Endothelial cell of hepatic sinusoid (primary cell): ENCODE measurements around the gene PSMB5.

ENCODE experiments used
- in situ Hi-C: cut with HindIII; loops from 2 replicates; pipeline ENCODE4 v1.10.0; 2017; ENCODE audit warnings: low sequenced_read_pairs

The PSMB5 gene

DNA sequence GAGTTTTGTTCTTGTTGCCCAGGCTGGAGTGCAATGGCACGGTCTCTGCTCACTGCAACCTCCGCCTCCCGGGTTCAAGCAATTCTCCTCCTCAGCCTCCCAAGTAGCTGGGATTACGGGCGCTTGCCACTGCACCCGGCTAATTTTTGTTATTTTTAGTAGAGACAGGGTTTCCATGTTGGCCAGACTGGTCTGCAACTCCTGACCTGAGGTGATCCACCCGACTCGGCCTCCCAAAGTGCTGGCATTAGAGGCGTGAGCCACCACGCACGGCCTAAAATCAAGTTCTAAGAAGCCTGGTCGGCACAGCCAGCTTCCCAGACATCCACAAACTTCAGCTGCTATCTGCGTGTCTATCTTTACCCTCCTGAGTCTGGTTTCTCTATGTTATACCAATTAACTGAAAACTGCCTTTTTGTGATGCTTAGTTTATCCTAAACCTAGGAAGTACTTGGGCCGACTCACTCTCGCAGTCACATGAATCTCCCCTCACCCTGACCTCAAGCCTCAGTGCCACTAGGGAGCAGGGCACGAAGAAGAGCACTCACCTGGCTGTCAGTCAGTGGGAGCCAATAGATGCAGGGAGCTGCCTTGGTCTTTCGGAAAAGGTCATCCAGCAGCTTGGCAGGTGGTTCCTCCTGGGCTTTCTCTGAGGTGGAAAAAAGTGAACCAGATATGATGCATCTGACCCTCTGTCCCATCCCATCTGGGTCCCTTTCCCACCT, 26.0 kb upstream of the PSMB5 start:
- in situ Hi-C loops: no loop called here

- in situ Hi-C loops: no loop called here
Measured at GRCh38 chr14:23058654-23059504, 24.2 kb upstream of the PSMB5 start.

DNA sequence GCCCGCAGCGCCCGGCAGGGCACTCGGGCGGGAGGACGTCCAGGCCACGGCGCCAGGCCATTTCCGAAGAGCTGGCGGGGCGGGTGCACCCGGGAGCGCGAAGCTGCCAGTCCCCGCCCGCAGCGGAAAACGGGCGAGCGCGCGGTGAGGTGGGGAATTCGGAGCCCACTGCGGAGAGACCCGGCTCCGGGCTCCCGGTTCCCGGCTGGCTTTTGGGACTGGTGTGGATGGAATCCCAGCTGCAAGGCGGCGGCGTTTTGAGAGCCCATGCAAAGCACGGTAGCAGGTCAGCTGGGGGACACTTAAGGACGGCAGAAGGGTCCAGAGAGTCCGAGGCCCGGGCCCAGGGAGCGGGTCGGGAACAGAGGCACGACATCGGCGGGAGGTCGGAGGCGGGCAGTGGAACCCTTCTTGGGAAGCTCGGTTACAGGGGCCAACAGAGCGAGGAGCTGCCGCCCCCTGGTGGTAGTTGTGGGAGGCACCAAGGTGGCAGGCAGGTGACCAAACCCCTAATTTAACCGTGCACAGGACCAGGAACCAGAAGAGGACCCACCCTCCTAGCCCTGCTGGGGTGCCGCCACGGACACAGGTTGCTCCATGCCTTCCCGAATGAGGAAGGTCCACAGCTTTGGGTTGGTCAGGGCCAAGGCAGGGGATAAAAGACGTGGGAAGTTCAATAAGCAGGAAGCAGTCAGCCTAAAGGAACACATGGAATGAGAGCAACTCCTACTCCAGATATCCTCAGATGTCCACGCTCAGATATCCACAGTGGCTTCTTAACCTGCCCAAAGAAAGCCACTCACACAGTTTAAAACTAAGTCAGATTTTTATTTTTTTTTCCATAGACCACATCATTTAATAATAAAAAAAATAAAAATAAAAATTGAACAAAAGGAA, 23.3 kb upstream of the PSMB5 start:
- in situ Hi-C loops: no loop called here

GRCh38 chr14:23056956-23057756, 22.5 kb upstream of the PSMB5 start, which contains the start of gene CDH24:
CDH24 (minus strand) TSS chr14:23057520; CDS start chr14:23055733, 1,787 bp downstream.
- in situ Hi-C loops: no loop called here

DNA sequence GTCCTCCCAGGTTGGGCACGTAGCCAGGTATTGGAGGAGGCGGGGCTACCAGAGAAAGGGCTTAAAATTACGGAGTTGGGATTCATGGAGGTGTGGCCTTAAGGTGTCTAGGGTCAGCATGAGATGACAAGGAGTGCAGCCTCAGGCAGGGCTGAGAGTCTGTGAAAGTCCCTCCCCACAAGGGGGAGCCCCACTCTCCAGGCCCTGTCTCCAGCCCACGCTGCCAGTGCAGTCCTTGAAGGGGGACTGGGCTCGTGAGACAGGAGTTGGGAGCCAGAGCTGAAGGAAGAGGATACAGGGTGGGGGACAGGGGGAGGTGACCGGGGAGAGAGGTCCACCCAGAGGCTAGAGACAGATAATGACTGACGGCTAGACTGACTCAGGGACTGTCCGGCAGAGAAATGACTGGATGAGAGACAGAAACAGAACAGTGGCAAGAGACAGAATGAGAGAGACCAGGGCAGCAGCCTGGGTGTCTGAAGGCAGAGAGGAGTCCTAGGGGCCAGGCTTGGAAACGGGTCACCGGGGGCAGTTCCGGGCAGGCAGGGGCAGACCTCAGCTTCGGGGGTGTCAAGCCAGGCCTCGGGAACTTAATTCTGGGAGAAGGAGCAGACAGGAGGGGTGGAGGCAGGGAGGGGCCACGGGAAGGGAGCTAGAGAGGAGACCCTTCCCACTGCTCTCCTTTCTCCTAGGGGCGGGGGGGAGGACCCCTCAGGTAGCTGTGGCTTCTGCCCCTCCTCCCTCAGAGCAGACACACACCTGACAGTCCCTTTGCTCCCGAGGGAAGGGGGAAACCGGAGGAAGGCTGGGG, 21.6 kb upstream of the PSMB5 start:
- in situ Hi-C loops: no loop called here

DNA sequence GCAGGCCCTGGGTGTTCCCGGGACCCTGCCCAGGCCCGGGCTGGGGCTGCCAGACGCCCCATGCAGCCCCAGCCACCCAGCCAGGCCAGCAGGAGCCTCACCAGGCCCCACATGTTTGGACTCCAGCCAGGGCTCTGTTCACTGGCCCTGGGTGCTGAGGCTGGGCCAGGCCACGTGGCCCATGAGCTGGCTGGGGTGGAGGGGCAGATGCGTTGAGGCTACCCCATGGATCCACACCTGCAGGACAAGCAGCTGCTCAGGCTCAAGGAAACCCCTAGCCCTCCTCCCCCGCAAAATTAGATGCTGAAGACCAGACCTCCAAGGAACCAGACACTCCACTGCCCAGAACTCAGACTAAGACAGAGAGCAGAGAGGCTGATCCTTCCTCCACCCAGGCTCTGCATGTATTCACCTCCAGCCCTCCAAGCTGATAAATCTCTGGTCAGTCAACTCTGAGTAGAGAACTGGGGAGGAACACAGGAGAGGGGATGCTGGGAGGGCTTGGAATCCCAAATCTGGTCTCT, 21.0 kb upstream of the PSMB5 start:
- in situ Hi-C loops: no loop called here

- in situ Hi-C loops: no loop called here
Measured at GRCh38 chr14:23055147-23055550, 20.4 kb upstream of the PSMB5 start.

DNA sequence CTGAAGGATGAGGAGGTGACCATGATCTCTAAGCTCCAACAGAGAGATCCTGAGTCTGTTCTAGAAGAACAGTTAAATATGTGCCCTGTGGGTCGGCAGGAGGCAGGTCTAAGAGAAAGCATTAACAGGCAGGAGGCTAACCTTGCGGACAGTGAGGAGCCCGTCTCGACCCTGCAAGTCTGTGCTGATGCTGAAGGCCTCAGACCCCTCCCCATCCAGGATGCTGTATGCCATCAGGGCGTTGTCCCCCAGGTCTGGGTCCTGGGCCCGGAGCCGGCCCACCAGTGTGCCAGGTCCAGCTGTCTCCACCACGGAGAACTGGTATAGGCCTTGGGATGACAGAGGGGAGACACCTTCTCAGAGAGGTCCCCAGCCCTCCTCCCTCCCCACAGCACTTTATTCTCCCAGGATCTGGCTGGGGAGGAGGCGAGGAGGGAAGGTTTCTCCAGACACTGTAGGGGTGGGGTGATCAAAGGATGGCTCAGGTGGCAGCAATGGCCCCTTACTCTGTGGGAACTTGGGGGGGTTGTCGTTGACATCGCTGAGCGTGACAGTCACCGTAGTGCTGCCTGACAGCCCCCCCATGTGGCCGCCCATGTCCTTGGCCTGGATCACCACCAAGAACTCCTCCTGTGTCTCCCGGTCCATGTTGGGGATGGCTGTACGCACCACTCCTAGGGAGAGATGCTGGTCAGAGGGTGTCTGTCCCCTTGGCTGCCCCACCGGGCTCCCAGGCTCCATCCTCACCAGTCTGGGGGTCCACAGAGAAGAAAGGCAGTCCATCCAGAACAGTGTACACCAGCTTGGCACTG, 19.5 kb upstream of the PSMB5 start:
- in situ Hi-C loops: no loop called here

- in situ Hi-C loops: no loop called here
Measured at GRCh38 chr14:23053426-23053825, 18.7 kb upstream of the PSMB5 start.

GRCh38 chr14:23052671-23053070, 18.0 kb upstream of the PSMB5 start:
- in situ Hi-C loops: no loop called here

DNA sequence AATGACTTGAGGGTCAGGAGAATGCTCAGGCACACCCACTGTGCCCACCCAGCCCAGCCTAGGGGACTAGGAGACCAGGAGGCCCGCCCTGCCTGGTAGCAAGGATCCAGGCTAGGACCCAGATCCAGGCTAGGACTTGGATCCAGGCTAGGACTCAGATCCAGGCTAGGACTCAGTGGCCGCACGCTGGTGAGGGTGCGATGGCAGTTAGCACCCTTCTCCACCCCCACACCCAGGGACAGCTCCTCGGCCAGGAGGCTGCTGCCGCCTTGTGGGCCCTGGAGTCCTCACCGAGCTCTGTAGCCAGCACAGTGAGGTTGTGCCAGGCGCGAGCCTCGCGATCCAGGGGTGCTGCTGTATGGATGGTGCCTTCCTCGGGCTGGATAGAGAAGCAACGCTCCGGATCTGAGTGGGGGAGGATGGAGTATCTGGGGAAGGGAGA, 17.5 kb upstream of the PSMB5 start:
- in situ Hi-C loops: no loop called here

DNA sequence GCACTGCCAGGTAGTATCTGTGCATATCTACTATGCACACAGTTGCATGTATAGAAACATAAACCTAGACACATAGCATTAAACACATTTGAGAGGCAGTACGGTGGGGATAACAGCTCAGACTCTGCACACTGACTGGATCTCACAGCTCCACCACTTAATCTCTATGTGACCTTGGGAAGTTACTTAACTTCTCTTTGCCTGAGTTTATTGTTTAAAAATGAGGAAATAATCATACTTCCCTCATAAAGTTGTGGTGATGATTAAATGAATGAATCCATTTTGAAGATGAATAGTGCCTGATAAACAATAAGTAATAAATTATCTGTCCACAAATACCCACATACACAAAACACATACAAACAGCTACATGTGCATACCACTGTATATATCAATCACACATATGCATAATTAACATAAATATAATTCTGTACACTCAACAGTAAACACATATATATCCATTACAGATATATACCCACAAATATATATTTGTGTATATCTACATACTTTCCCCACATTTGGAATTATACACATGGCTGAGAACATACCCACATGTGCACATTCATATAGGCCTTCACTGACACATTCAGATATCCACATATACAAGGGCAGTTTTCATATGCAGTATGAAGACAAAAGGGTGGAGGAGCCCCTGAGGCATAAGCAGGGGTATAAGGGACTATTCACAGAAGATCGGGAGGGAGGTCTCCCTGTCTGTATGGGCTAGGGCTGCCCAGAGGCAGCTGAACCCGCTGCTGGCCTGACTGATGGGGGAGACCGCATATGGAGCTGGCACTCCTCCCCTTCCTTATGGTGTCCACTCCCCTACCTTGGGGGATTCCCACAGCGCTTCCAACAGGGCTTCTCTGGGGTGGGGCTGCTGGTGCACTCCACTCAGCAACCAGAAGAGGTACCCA, 16.7 kb upstream of the PSMB5 start:
- in situ Hi-C loops: no loop called here

- in situ Hi-C loops: no loop called here
Measured at GRCh38 chr14:23049011-23049410, 14.3 kb upstream of the PSMB5 start.

- in situ Hi-C loops: no loop called here
Measured at GRCh38 chr14:23047751-23048693, 13.3 kb upstream of the PSMB5 start.

DNA sequence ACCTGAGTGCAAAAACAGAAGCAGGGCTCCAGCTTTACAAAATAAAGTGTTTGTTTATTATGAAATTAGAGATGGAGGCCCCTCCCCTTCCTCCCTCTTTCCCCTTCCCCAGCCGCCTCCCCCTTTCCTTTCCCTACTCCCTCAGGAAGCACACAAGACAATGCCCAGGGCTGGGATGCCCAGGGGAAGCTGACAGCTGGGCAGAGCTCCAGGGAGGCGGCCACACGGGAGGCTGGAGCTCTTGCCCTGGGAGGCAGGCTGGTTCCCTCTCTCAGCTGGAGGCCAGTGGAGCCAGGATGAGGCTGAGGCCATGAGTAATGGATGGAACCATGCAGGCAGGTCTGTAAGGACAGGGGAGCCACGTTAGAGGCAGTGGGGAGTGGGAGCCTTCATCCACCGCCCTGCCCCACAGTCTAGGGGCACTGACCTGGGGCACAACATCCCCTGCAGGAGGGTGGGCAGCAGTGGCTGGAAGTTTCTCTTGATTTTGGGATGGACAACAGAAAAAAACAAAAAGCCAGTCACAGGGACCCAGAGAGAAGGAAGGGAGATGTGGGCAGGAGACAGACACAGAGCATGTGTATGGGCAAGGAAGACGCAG, 12.4 kb upstream of the PSMB5 start:
- in situ Hi-C loops: no loop called here
